K562 (cell line): ENCODE measurements around the gene FANCG. TPM values are rescaled to one million over a fixed set of nuclear protein-coding genes. Genes with fewer than 3 reads are reported as not detected.

Experiments
- CCNT2 ChIP-seq: IDR thresholded peaks from 2 replicates; pipeline ENCODE4 v1.6.1; 2011; ENCODE audit warnings: borderline replicate concordance, low read depth, mild to moderate bottlenecking, moderate library complexity, mixed read lengths, low read length; ENCODE audit not compliant: insufficient read length; ENCODE audit errors: extremely low read depth
- ELF4 ChIP-seq: fragments of 450-650 bp; formaldehyde crosslinking; IDR thresholded peaks from 2 replicates; pipeline ENCODE4 v1.4.0; 2022; ENCODE audit warnings: missing genetic modification characterization
- ELK1 ChIP-seq: sonication (generic); formaldehyde crosslinking; IDR thresholded peaks from 2 replicates; pipeline ENCODE4 v1.8.1; 2022; ENCODE audit warnings: missing genetic modification reagents
- KAT7 ChIP-seq: sonication (generic); formaldehyde crosslinking; IDR thresholded peaks from 2 replicates; pipeline ENCODE4 v1.8.0; 2022; ENCODE audit warnings: missing genetic modification reagents, mild to moderate bottlenecking, borderline replicate concordance
- MBD1 ChIP-seq: fragments of 250-450 bp; sonication (Bioruptor Pico); IDR thresholded peaks from 2 replicates; pipeline ENCODE4 v1.8.0; 2022; ENCODE audit warnings: inconsistent platforms
- MNT ChIP-seq, 2 experiments: fragments of 450-650 bp; conservative IDR thresholded peaks; 2 replicates each; pipeline ENCODE4 v1.6.1; 2017; ENCODE audit warnings: mild to moderate bottlenecking in 2 of 2, moderate library complexity in 2 of 2
- NFRKB ChIP-seq: fragments of 450-650 bp; IDR thresholded peaks from 2 replicates; pipeline ENCODE4 v1.6.1; 2016; ENCODE audit warnings: low read depth
- RAD21 ChIP-seq, 2 experiments: fragments of 250-450 bp in 1 of 2; fragments of 450-650 bp in 1 of 2; sonication (Bioruptor Pico) in 1 of 2; formaldehyde crosslinking in 1 of 2; IDR thresholded peaks in 1 of 2; conservative IDR thresholded peaks in 1 of 2; 2 replicates each; pipeline versions ENCODE4 v1.4.0 to v1.8.0; 2020 to 2022; ENCODE audit warnings: mild to moderate bottlenecking in 2 of 2, moderate library complexity in 1 of 2
- RB1 ChIP-seq: fragments of 450-650 bp; IDR thresholded peaks from 2 replicates; pipeline ENCODE4 v1.6.1; 2017; ENCODE audit warnings: low read depth, mild to moderate bottlenecking
- SMAD1 ChIP-seq: fragments of 150-350 bp; IDR thresholded peaks from 2 replicates; pipeline ENCODE4 v1.6.1; 2014; ENCODE audit warnings: low read length, low read depth; ENCODE audit not compliant: partially characterized antibody
- SMARCA4 ChIP-seq: fragments of 450-650 bp; IDR thresholded peaks from 2 replicates; pipeline ENCODE4 v1.6.1; 2016
- TAF7 ChIP-seq: fragments of 450-650 bp; IDR thresholded peaks from 2 replicates; pipeline ENCODE4 v1.6.1; 2016; ENCODE audit warnings: missing genetic modification characterization, missing compliant biosample characterization
- THRAP3 ChIP-seq: fragments of 450-650 bp; IDR thresholded peaks from 2 replicates; pipeline ENCODE4 v1.6.1; 2016; ENCODE audit warnings: mild to moderate bottlenecking, inconsistent platforms, borderline replicate concordance
- ZBTB1 ChIP-seq: sonication (generic); formaldehyde crosslinking; IDR thresholded peaks from 2 replicates; pipeline ENCODE4 v1.8.1; 2023; ENCODE audit warnings: missing genetic modification reagents, low read depth, mild to moderate bottlenecking, borderline replicate concordance
- ZEB2 ChIP-seq: fragments of 450-650 bp; IDR thresholded peaks from 2 replicates; pipeline ENCODE4 v1.6.1; 2016
- ZFX ChIP-seq: sonication (generic); formaldehyde crosslinking; IDR thresholded peaks from 2 replicates; pipeline ENCODE4 v1.8.0; 2022; ENCODE audit warnings: mild to moderate bottlenecking, missing genetic modification reagents, moderate library complexity
- ZKSCAN1 ChIP-seq: fragments of 150-350 bp; IDR thresholded peaks from 2 replicates; pipeline ENCODE4 v1.6.1; 2016; ENCODE audit warnings: low read depth, low read length
- ZNF3 ChIP-seq: fragments of 250-450 bp; sonication (Bioruptor Pico); IDR thresholded peaks from 2 replicates; pipeline ENCODE4 v1.5.0; 2021; ENCODE audit warnings: mild to moderate bottlenecking, moderate library complexity
- ZNF639 ChIP-seq, 2 experiments: fragments of 200-800 bp in 1 of 2; sonication (Bioruptor generic) in 1 of 2; sonication (generic) in 1 of 2; formaldehyde crosslinking in 1 of 2; IDR thresholded peaks in 1 of 2; conservative IDR thresholded peaks in 1 of 2; 2 replicates each; pipeline versions ENCODE4 v1.5.0 to v1.6.1; 2016 to 2020; ENCODE audit warnings: missing compliant biosample characterization in 1 of 2, missing genetic modification characterization in 1 of 2, missing genetic modification reagents in 1 of 2
- ZSCAN29 ChIP-seq: fragments of 450-650 bp; IDR thresholded peaks from 2 replicates; pipeline ENCODE4 v1.6.1; 2017
- polyA plus RNA-seq, 8 experiments: library from polyadenylated mRNA; depleted of rRNA in 4 of 8; stranded (reverse) in 5 of 8; unstranded in 3 of 8; fragments of >200 nt; fragmentation: Nextera tagmentation in 2 of 8; fragmentation: Illumina TruSeq in 1 of 8; extraction: Ambion mirVana in 2 of 8; extraction: Trizol in 1 of 8; gene quantifications; 2 replicates each; pipeline versions ENCODE4 v1.2.1 to v1.2.3, GENCODE V29; 2011 to 2014; ENCODE audit warnings: inconsistent platforms in 1 of 8, missing spikeins in 1 of 8
- total RNA-seq, 7 experiments: library from RNA; depleted of rRNA in 6 of 7; stranded (reverse); fragments of >200 nt in 6 of 7; fragmentation: Illumina TruSeq in 2 of 7; extraction: Trizol in 2 of 7; gene quantifications; 2 replicates each; pipeline versions ENCODE4 v1.2.1 to v1.2.3, GENCODE V29; 2011 to 2021; ENCODE audit warnings: low replicate concordance in 1 of 7

The FANCG gene
- total and polyA plus RNA-seq, 9 of the 15 experiments (the other 6 are each of a cell fraction or from before 2014, with no cell fraction given), result 7.5 to 43.9 (median 31.0) TPM

DNA sequence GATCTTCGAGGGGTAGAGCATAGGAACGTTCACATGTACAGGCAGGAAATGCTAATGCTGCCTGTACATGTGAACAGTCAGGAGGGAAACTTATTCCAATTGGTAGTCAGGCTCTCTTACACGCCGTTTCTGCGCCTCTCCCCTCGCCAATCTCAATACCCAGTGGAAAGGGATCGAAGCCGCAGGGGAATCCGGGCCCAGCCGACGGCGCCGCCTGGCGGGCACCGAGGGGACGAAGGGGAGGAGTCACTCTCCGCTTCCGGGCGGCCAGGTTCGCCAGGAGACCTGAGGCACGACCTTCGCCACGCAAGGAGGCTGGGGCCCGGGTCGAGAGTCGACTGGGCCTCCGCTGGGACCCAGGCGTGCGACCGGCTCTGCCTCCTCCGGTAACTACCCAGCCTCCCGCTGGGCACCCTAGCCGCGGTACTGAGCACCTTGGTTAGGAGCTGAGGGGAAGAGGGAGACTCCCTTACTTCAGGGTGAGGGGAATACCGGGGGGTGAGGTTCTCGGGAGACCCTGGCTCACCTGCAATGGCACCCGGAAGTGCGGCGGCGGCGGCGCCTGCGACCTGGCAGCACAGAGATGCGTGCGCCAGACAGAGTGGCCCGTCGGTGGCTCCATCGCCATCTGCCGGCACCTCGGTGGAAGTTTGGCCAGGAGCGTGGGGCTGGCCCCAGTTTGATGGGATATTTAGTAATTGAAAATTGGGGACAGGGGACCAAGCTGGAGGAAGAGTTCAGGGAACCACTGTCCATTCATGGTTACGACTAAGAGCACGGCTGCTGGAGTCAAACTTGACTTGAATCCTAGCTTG is 16.5 kb upstream of the FANCG start, which contains the start of gene PIGO (continued):
- peak; percentile 79; the same call in 1 of the 2 replicates for TF ChIP-seq KAT7
- no peak for TF ChIP-seq SMAD1
- peak; percentile 7 for TF ChIP-seq TAF7
- TF ChIP-seq ZFX (CRISPR knock-in tag), result peak; percentile 93
- TF ChIP-seq ZKSCAN1, result peak; percentile 17; the same call in 1 of the 2 replicates
- peak; percentile 27; the same call in 1 of the 2 replicates for TF ChIP-seq RB1
- no peak for TF ChIP-seq SMARCA4
- no peak for TF ChIP-seq ELK1
- 0 out of 2 replicates have a peak, but pooled peaks have one; percentile 17 for TF ChIP-seq THRAP3
- TF ChIP-seq NFRKB, result peak; percentile 87
- TF ChIP-seq ZSCAN29, result peak; percentile 35; the same call in 1 of the 2 replicates
- TF ChIP-seq RAD21 (CRISPR knock-in tag; conservative IDR thresholded peaks at IDR 0.05 in 1 of 2, IDR thresholded peaks at IDR 0.05 in 1 of 2), result peak; percentile 57 to 61
- TF ChIP-seq ZBTB1 (CRISPR knock-in tag), result no peak
- TF ChIP-seq ZNF3 (CRISPR knock-in tag), result no peak
- no peak for TF ChIP-seq MBD1
- TF ChIP-seq MNT (conservative IDR thresholded peaks at IDR 0.05), result peak; percentile 65 to 86
- peak; percentile 52 for TF ChIP-seq CCNT2
- 0 out of 2 replicates have a peak, but pooled peaks have one; percentile 40 for TF ChIP-seq ELF4 (CRISPR knock-in tag)
- TF ChIP-seq ZEB2, result peak; percentile 63
- peak in 1 of 2 experiments; percentile 14; a peak in 1 of 4 replicates for TF ChIP-seq ZNF639 (CRISPR knock-in tag; conservative IDR thresholded peaks at IDR 0.05 in 1 of 2, IDR thresholded peaks at IDR 0.05 in 1 of 2)
